Measurements from ENCODE around the gene PALD1. TPM values are rescaled to one million over a fixed set of nuclear protein-coding genes. Genes with fewer than 3 reads are reported as not detected.
A peak's percentile ranks its signal among the peaks of the same experiment; 100 is the strongest.

PALD1 gene
- total RNA-seq, 1 donor from 2014 or later = 9.6 TPM

DNA sequence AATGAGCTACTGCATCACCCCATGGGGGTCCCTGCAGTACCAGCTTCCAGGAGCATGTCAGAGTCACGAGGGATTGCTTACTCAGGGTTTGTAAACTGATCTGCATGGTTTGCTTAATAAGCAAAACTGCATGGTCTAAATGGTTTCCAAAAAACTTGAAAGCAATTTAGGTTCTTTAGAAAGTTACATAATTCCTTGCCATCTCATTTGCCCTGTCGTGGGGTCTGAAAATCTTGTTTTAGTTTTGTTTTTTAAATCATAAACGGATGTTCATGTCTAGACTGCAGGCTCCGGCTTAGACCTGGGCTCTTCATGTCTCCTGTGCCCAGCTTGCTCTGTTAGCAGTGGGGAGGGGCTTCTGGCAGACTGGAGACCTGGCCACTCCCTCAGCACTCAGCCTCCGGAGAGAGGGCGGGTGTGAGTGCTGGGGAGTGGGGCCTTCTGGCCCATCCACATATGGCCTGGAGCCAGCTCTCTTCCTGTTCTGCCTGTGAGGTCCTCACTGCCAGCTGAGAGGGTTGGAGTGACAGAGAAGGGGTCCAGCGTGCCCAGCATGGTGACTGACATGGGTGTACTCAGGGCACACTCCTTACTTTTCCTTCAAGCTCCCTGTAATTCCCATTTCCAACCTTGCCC is 106.5 kb downstream of the PALD1 start:
- Histone ChIP-seq H3K27ac (no peak overlapping the region), H2AFZ (replicated peaks) (peak overlapping the region; percentile 37), H4K20me1 (ENCODE audit: low read depth) (no peaks in the 10 kb centered on the region), H3K4me2 (peak overlapping the region; percentile 52), H3K79me2 (ENCODE audit: low read depth) (no peaks in the 10 kb centered on the region), H3K27me3 (no peaks in the 10 kb centered on the region), H3K9me3 (ENCODE audit: low read depth) (no peaks in the 10 kb centered on the region), H3K9ac (no peak overlapping the region), H3F3A (ENCODE audit: low read depth) (peaks cover 19% of the 10 kb centered on the region), H3K4me3 (no peak overlapping the region), H3K36me3 (no peaks in the 10 kb centered on the region), H3K4me1 (peaks cover 26% of the 10 kb centered on the region)
- Mint-ChIP-seq H3K36me3 (no peaks in the 10 kb centered on the region), H3K9me3 (no peaks in the 10 kb centered on the region), H3K27me3 (ENCODE audit: insufficient read depth, low read depth) (peaks cover 11% of the 10 kb centered on the region), H3K27ac (peak overlapping the region; percentile 85), H3K4me3 (peak overlapping the region; percentile 64), H3K4me1 (peaks cover 30% of the 10 kb centered on the region)
- TF ChIP-seq EZH2 (IDR thresholded peaks at IDR 0.05) (no peak), EZH2phosphoT487 (IDR thresholded peaks at IDR 0.05) (no peak)
- TF ChIP-seq, protein P1, sequence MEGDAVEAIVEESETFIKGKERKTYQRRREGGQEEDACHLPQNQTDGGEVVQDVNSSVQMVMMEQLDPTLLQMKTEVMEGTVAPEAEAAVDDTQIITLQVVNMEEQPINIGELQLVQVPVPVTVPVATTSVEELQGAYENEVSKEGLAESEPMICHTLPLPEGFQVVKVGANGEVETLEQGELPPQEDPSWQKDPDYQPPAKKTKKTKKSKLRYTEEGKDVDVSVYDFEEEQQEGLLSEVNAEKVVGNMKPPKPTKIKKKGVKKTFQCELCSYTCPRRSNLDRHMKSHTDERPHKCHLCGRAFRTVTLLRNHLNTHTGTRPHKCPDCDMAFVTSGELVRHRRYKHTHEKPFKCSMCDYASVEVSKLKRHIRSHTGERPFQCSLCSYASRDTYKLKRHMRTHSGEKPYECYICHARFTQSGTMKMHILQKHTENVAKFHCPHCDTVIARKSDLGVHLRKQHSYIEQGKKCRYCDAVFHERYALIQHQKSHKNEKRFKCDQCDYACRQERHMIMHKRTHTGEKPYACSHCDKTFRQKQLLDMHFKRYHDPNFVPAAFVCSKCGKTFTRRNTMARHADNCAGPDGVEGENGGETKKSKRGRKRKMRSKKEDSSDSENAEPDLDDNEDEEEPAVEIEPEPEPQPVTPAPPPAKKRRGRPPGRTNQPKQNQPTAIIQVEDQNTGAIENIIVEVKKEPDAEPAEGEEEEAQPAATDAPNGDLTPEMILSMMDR (IDR thresholded peaks at IDR 0.05) = no peak
- peak; percentile 80 for DNase-seq (ENCODE audit: low spot score)

DNA sequence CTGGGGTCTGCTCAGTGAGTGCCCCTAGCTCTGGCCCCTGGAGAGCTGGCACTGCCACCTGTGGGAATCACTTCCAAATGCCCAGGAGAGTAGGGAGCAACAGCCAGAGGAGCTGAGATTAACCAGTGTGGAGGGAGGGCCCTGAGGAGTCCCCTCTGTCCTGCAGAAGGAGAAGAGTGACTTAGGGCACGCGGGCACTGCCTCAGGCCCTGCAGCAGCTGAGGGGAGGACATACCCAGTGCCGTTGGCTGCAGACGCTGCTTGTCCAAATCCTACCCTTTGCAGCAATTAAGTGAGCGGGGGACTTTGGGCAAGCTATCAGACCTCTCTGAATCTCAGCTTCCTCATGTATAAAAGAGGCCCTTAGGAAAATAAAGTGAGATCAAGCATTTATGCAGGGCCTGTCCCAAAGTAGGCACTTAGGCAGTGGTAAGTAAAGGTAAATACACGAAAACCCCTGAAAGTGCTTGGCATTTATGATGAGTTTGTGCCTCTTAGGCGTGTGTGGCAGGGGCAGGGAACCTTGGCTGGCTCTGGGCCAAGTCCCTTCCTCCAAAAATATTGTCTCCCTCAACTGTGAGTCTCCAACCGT is 107.1 kb downstream of the PALD1 start:
- Histone ChIP-seq H3K27me3 (no peaks in the 10 kb centered on the region), H3K79me2 (ENCODE audit: low read depth) (no peaks in the 10 kb centered on the region), H2AFZ (replicated peaks) (no peak overlapping the region), H3K27ac (no peak overlapping the region), H3K4me3 (no peak overlapping the region), H3K9ac (no peak overlapping the region), H3K36me3 (no peaks in the 10 kb centered on the region), H3K9me3 (ENCODE audit: low read depth) (no peaks in the 10 kb centered on the region), H3F3A (ENCODE audit: low read depth) (peaks cover 19% of the 10 kb centered on the region), H4K20me1 (ENCODE audit: low read depth) (no peaks in the 10 kb centered on the region), H3K4me2 (no peak overlapping the region), H3K4me1 (peaks cover 26% of the 10 kb centered on the region)
- TF ChIP-seq, protein P1 (IDR thresholded peaks at IDR 0.05) = no peak
- TF ChIP-seq EZH2 (IDR thresholded peaks at IDR 0.05) (no peak), EZH2phosphoT487 (IDR thresholded peaks at IDR 0.05) (no peak)
- no peaks in the 10 kb centered on the region for H3K9me3 Mint-ChIP-seq
- no peak overlapping the region for H3K27ac Mint-ChIP-seq
- peaks cover 11% of the 10 kb centered on the region for H3K27me3 Mint-ChIP-seq (ENCODE audit: insufficient read depth, low read depth)
- DNase-seq (ENCODE audit: low spot score) = no peak
- no peak overlapping the region for H3K4me3 Mint-ChIP-seq
- no peaks in the 10 kb centered on the region for H3K36me3 Mint-ChIP-seq
- peaks cover 30% of the 10 kb centered on the region for H3K4me1 Mint-ChIP-seq

DNA sequence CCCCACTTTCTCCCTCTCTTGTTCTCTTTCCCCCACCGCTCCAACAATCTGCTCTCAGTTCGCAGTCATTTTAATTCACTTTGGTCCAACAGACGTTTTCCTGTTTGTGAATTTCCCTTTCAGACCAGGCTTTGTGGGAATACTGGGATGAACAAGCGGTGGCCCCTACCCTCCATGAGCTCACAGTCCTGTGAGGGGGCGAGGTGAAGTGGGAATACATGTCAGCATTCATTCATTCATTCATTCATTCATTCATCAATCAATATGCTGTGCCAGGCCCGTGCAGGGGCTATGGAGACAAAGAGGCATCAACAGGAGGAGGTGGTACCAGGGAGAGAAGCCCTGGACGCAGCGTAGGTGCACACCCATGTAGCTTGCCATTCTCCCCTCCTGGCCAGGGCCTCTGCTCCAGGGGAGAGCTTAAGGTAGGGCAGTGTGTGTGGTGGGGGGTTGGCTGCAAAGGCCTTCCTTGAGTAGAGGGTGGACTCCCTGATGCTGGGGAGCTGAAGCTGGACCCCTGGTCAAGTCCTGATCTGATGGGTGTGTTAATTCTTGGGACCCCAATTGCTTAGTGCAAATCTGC is 107.9 kb downstream of the PALD1 start:
- Histone ChIP-seq H3K4me3 (no peak overlapping the region), H4K20me1 (ENCODE audit: low read depth) (no peaks in the 10 kb centered on the region), H3K27me3 (no peaks in the 10 kb centered on the region), H3K9ac (no peak overlapping the region), H3K4me2 (no peak overlapping the region), H2AFZ (replicated peaks) (no peak overlapping the region), H3K27ac (no peak overlapping the region), H3K36me3 (no peaks in the 10 kb centered on the region), H3K4me1 (peaks cover 26% of the 10 kb centered on the region), H3F3A (ENCODE audit: low read depth) (peaks cover 19% of the 10 kb centered on the region), H3K9me3 (ENCODE audit: low read depth) (no peaks in the 10 kb centered on the region), H3K79me2 (ENCODE audit: low read depth) (no peaks in the 10 kb centered on the region)
- no peak overlapping the region for H3K4me3 Mint-ChIP-seq
- H3K36me3 Mint-ChIP-seq = no peaks in the 10 kb centered on the region
- no peak overlapping the region for H3K27ac Mint-ChIP-seq
- H3K27me3 Mint-ChIP-seq (ENCODE audit: insufficient read depth, low read depth) = peaks cover 11% of the 10 kb centered on the region
- no peak for DNase-seq (ENCODE audit: low spot score)
- H3K4me1 Mint-ChIP-seq = peaks cover 30% of the 10 kb centered on the region
- no peaks in the 10 kb centered on the region for H3K9me3 Mint-ChIP-seq
- TF ChIP-seq, protein P1 (IDR thresholded peaks at IDR 0.05) = no peak
- TF ChIP-seq EZH2 (IDR thresholded peaks at IDR 0.05) = no peak

All from neural progenitor cell (in vitro differentiated cells).